SU-DHL-6 (cell line): Measurements from ENCODE around the gene MBOAT1.

Source experiments
- H2AFZ ChIP-seq: fragments of 200-600 bp; sonication (generic); 2 replicates; pipeline ENCODE4 v1.6.1; 2014; ENCODE audit warnings: low read depth, mild to moderate bottlenecking, moderate library complexity, mixed read lengths, antibody characterized with exemption, low read length; ENCODE audit not compliant: severe bottlenecking
- H3F3A ChIP-seq: fragments of 200-600 bp; shearing (Covaris generic); 2 replicates; pipeline ENCODE4 v1.6.0; 2016; ENCODE audit warnings: antibody characterized with exemption, mild to moderate bottlenecking; ENCODE audit not compliant: insufficient read depth
- H3K27ac ChIP-seq: fragments of 200-600 bp; sonication (generic); 2 replicates; pipeline ENCODE4 v1.5.1; 2016; ENCODE audit warnings: low read depth, mild to moderate bottlenecking, low read length, moderate library complexity, mixed read lengths
- H3K27me3 ChIP-seq: fragments of 200-600 bp; sonication (generic), shearing (Covaris generic); 2 replicates; pipeline ENCODE4 v1.6.0; 2014; ENCODE audit warnings: mild to moderate bottlenecking, low read length
- H3K36me3 ChIP-seq: fragments of 200-600 bp; sonication (generic); 2 replicates; pipeline ENCODE4 v1.6.1; 2014; ENCODE audit warnings: mild to moderate bottlenecking, low read length, mixed read lengths
- H3K4me2 ChIP-seq: fragments of 300-600, 200-600 bp; shearing (Covaris generic), sonication (generic); 2 replicates; pipeline ENCODE4 v1.6.0; 2014; ENCODE audit warnings: low read length, low read depth, mild to moderate bottlenecking; ENCODE audit not compliant: poor library complexity, severe bottlenecking
- H3K4me3 ChIP-seq: fragments of 200-600 bp; sonication (generic); 2 replicates; pipeline ENCODE4 v1.5.1; 2014; ENCODE audit warnings: antibody characterized with exemption, low read length, mild to moderate bottlenecking, mixed read lengths; ENCODE audit not compliant: insufficient read depth, poor library complexity, severe bottlenecking
- H3K79me2 ChIP-seq: fragments of 200-600 bp; sonication (generic); 2 replicates; pipeline ENCODE4 v1.6.1; 2014; ENCODE audit warnings: mild to moderate bottlenecking, low read length, moderate library complexity; ENCODE audit not compliant: insufficient read depth
- H3K9ac ChIP-seq: fragments of 200-600 bp; sonication (generic); 2 replicates; pipeline ENCODE4 v1.7.0; 2014; ENCODE audit warnings: mild to moderate bottlenecking, low read length
- H3K9me2 ChIP-seq: fragments of 200-600 bp; sonication (generic); replicated peaks from 2 replicates; pipeline ENCODE4 v1.6.1; 2014; ENCODE audit warnings: low read length; ENCODE audit not compliant: insufficient read depth
- H3K9me3 ChIP-seq: fragments of 200-600 bp; sonication (generic); 2 replicates; pipeline ENCODE4 v1.6.1; 2014; ENCODE audit warnings: low read length, mixed read lengths; ENCODE audit not compliant: insufficient read depth
- H4K20me1 ChIP-seq: fragments of 200-600 bp; sonication (generic); 2 replicates; pipeline ENCODE4 v1.6.1; 2014; ENCODE audit warnings: low read depth, mild to moderate bottlenecking, antibody characterized with exemption, low read length, moderate library complexity, mixed read lengths
- CTCF ChIP-seq: fragments of 200-600 bp; sonication (generic); IDR thresholded peaks from one replicate; pipeline ENCODE4 v1.5.1; 2017; ENCODE audit warnings: antibody characterized with exemption, mild to moderate bottlenecking, low read length, moderate library complexity; ENCODE audit not compliant: insufficient read depth, poor library complexity, severe bottlenecking
- EZH2phosphoT487 ChIP-seq: fragments of 200-600 bp; sonication (generic), shearing (Covaris generic); conservative IDR thresholded peaks from 2 replicates; pipeline ENCODE4 v1.6.1; 2018; ENCODE audit warnings: mild to moderate bottlenecking, antibody characterized with exemption, low read length, moderate library complexity, mixed read lengths

MBOAT1 gene

GRCh38 chr6:20156824-20157223 is 55.4 kb downstream of the MBOAT1 start:
- TF ChIP-seq EZH2phosphoT487 (no peak), CTCF (no peak)
- H3K4me2 ChIP-seq = no peak overlapping the region
- H3K4me3 ChIP-seq = no peak overlapping the region
- H3K36me3 ChIP-seq = no peaks in the 10 kb centered on the region
- no peak overlapping the region for H2AFZ ChIP-seq
- no peak overlapping the region for H3K27ac ChIP-seq
- H3K9me2 ChIP-seq = no peaks in the 10 kb centered on the region
- H3K9me3 ChIP-seq = no peaks in the 10 kb centered on the region
- H3F3A ChIP-seq = no peaks in the 10 kb centered on the region
- no peaks in the 10 kb centered on the region for H4K20me1 ChIP-seq
- no peak overlapping the region for H3K9ac ChIP-seq
- no peaks in the 10 kb centered on the region for H3K79me2 ChIP-seq
- H3K27me3 ChIP-seq = no peaks in the 10 kb centered on the region

GRCh38 chr6:20154753-20155152 is 57.5 kb downstream of the MBOAT1 start:
- Histone ChIP-seq H3K4me3 (no peak overlapping the region), H4K20me1 (no peaks in the 10 kb centered on the region), H3K9ac (no peak overlapping the region), H3K4me2 (no peak overlapping the region), H3K79me2 (no peaks in the 10 kb centered on the region), H3K27me3 (no peaks in the 10 kb centered on the region), H2AFZ (no peak overlapping the region), H3F3A (no peaks in the 10 kb centered on the region), H3K27ac (no peak overlapping the region), H3K9me3 (no peaks in the 10 kb centered on the region), H3K9me2 (no peaks in the 10 kb centered on the region), H3K36me3 (no peaks in the 10 kb centered on the region)
- TF ChIP-seq CTCF = no peak
- no peak for TF ChIP-seq EZH2phosphoT487

- Histone ChIP-seq H3K27me3 (no peaks in the 10 kb centered on the region), H3K9me3 (no peaks in the 10 kb centered on the region), H3K9ac (no peak overlapping the region), H2AFZ (no peak overlapping the region), H4K20me1 (no peaks in the 10 kb centered on the region), H3K4me3 (no peak overlapping the region), H3K27ac (no peak overlapping the region), H3K36me3 (no peaks in the 10 kb centered on the region), H3F3A (no peaks in the 10 kb centered on the region), H3K9me2 (no peaks in the 10 kb centered on the region), H3K79me2 (no peaks in the 10 kb centered on the region), H3K4me2 (no peak overlapping the region)
- TF ChIP-seq CTCF (no peak), EZH2phosphoT487 (no peak)
Observed at GRCh38 chr6:20153194-20153593, 59.1 kb downstream of the MBOAT1 start.
